ENCODE measurements around the gene ZBTB16.

The ZBTB16 gene

GRCh38 chr11:114163229-114163631 lies 103.7 kb downstream of the ZBTB16 start (continued):
- TF ChIP-seq ZNF664 (tag by site-specific recombination; IDR thresholded peaks at IDR 0.05) (no peak), EGR2 (tag by site-specific recombination; IDR thresholded peaks at IDR 0.05; ENCODE audit: low read depth) (no peak), ZSCAN5A (tag by site-specific recombination; IDR thresholded peaks at IDR 0.05) (no peak), ZNF670 (tag by site-specific recombination; IDR thresholded peaks at IDR 0.05; ENCODE audit: low read depth) (no peak), ZNF692 (tag by site-specific recombination; IDR thresholded peaks at IDR 0.05) (no peak), ZNF701 (tag by site-specific recombination; IDR thresholded peaks at IDR 0.05) (no peak), ATF2 (tag by site-specific recombination; IDR thresholded peaks at IDR 0.05; ENCODE audit: low read depth) (no peak), ZNF132 (tag by site-specific recombination; IDR thresholded peaks at IDR 0.05; ENCODE audit: borderline replicate concordance) (no peak), ZNF843 (tag by site-specific recombination; IDR thresholded peaks at IDR 0.05) (no peak), ZNF10 (tag by site-specific recombination; IDR thresholded peaks at IDR 0.05) (peak; percentile 79), ZNF585B (tag by site-specific recombination; IDR thresholded peaks at IDR 0.05) (no peak), BCL11B (tag by site-specific recombination; IDR thresholded peaks at IDR 0.05; ENCODE audit: low read depth) (no peak), ZBTB1 (tag by site-specific recombination; IDR thresholded peaks at IDR 0.05) (peak; percentile 67; the same call in 1 of the 2 replicates), ZNF223 (tag by site-specific recombination; IDR thresholded peaks at IDR 0.05) (peak; percentile 74; the same call in 1 of the 2 replicates), ZIC2 (tag by site-specific recombination; IDR thresholded peaks at IDR 0.05) (0 out of 2 replicates have a peak, but pooled peaks have one; percentile 11), ZNF518A (tag by site-specific recombination; conservative IDR thresholded peaks at IDR 0.05; ENCODE audit: low read depth) (no peak), SP3 (tag by site-specific recombination; IDR thresholded peaks at IDR 0.05) (no peak), HOXC10 (CRISPR knock-in tag; IDR thresholded peaks at IDR 0.05) (no peak), SCRT2 (tag by site-specific recombination; IDR thresholded peaks at IDR 0.05) (no peak), ZNF529 (tag by site-specific recombination; IDR thresholded peaks at IDR 0.05; ENCODE audit: insufficient replicate concordance) (no peak), ZNF48 (tag by site-specific recombination; IDR thresholded peaks at IDR 0.05) (no peak), ZNF324 (tag by site-specific recombination; IDR thresholded peaks at IDR 0.05) (0 out of 2 replicates have a peak, but pooled peaks have one; percentile 27), GLIS1 (tag by site-specific recombination; IDR thresholded peaks at IDR 0.05) (peak; percentile 94), HOXA7 (CRISPR knock-in tag; IDR thresholded peaks at IDR 0.05; ENCODE audit: borderline replicate concordance) (no peak)
- TF ChIP-seq, protein P1, sequence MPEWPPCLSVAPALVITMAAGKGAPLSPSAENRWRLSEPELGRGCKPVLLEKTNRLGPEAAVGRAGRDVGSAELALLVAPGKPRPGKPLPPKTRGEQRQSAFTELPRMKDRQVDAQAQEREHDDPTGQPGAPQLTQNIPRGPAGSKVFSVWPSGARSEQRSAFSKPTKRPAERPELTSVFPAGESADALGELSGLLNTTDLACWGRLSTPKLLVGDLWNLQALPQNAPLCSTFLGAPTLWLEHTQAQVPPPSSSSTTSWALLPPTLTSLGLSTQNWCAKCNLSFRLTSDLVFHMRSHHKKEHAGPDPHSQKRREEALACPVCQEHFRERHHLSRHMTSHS (tag by site-specific recombination; IDR thresholded peaks at IDR 0.05), result no peak
- TF ChIP-seq, protein P2, sequence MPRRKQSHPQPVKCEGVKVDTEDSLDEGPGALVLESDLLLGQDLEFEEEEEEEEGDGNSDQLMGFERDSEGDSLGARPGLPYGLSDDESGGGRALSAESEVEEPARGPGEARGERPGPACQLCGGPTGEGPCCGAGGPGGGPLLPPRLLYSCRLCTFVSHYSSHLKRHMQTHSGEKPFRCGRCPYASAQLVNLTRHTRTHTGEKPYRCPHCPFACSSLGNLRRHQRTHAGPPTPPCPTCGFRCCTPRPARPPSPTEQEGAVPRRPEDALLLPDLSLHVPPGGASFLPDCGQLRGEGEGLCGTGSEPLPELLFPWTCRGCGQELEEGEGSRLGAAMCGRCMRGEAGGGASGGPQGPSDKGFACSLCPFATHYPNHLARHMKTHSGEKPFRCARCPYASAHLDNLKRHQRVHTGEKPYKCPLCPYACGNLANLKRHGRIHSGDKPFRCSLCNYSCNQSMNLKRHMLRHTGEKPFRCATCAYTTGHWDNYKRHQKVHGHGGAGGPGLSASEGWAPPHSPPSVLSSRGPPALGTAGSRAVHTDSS (tag by site-specific recombination; IDR thresholded peaks at IDR 0.05), result no peak
- TF ChIP-seq, protein P3, sequence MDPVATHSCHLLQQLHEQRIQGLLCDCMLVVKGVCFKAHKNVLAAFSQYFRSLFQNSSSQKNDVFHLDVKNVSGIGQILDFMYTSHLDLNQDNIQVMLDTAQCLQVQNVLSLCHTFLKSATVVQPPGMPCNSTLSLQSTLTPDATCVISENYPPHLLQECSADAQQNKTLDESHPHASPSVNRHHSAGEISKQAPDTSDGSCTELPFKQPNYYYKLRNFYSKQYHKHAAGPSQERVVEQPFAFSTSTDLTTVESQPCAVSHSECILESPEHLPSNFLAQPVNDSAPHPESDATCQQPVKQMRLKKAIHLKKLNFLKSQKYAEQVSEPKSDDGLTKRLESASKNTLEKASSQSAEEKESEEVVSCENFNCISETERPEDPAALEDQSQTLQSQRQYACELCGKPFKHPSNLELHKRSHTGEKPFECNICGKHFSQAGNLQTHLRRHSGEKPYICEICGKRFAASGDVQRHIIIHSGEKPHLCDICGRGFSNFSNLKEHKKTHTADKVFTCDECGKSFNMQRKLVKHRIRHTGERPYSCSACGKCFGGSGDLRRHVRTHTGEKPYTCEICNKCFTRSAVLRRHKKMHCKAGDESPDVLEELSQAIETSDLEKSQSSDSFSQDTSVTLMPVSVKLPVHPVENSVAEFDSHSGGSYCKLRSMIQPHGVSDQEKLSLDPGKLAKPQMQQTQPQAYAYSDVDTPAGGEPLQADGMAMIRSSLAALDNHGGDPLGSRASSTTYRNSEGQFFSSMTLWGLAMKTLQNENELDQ (tag by site-specific recombination; IDR thresholded peaks at IDR 0.05; ENCODE audit: low read depth), result no peak

Data from HEK293 (cell line).